DOHH2 (cell line): Measurements from ENCODE around the gene RAP1GAP.

Experiments used
- H3F3A ChIP-seq: fragments of 200-600 bp; sonication (generic), shearing (Covaris generic); 2 replicates; pipeline ENCODE4 v1.6.0; 2016; ENCODE audit warnings: antibody characterized with exemption, mild to moderate bottlenecking; ENCODE audit not compliant: control insufficient read depth, insufficient read depth
- H3K27ac ChIP-seq: fragments of 200-600 bp; sonication (generic); 2 replicates; pipeline ENCODE4 v1.5.1; 2014; ENCODE audit warnings: low read depth, mild to moderate bottlenecking, low read length, moderate library complexity
- H3K27me3 ChIP-seq: fragments of 200-600 bp; sonication (generic); 2 replicates; pipeline ENCODE4 v1.6.1; 2014; ENCODE audit warnings: mild to moderate bottlenecking, low read length, mixed read lengths; ENCODE audit not compliant: control insufficient read depth
- H3K36me3 ChIP-seq: fragments of 200-600 bp; sonication (generic); 2 replicates; pipeline ENCODE4 v1.6.1; 2014; ENCODE audit warnings: mild to moderate bottlenecking, low read length, moderate library complexity, mixed read lengths; ENCODE audit not compliant: control insufficient read depth
- H3K4me1 ChIP-seq: fragments of 200-600 bp; sonication (generic); 2 replicates; pipeline ENCODE4 v1.6.1; 2014; ENCODE audit warnings: mild to moderate bottlenecking, low read length, mixed read lengths; ENCODE audit not compliant: control insufficient read depth
- H3K4me2 ChIP-seq: fragments of 200-600 bp; sonication (generic); 2 replicates; pipeline ENCODE4 v1.6.0; 2014; ENCODE audit warnings: mild to moderate bottlenecking, low read length, moderate library complexity
- H3K4me3 ChIP-seq: fragments of 200-600 bp; sonication (generic); 2 replicates; pipeline ENCODE4 v1.5.1; 2014; ENCODE audit warnings: mild to moderate bottlenecking, low read length, mixed read lengths
- H3K79me2 ChIP-seq: fragments of 200-600 bp; sonication (generic); 2 replicates; pipeline ENCODE4 v1.6.1; 2014; ENCODE audit warnings: mild to moderate bottlenecking, low read length, mixed read lengths; ENCODE audit not compliant: control insufficient read depth
- H3K9me2 ChIP-seq: fragments of 200-600 bp; sonication (generic); replicated peaks from 2 replicates; pipeline ENCODE4 v1.6.1; 2014; ENCODE audit warnings: mild to moderate bottlenecking, low read length, mixed read lengths; ENCODE audit not compliant: control insufficient read depth
- H3K9me3 ChIP-seq: fragments of 200-600 bp; sonication (generic); 2 replicates; pipeline ENCODE4 v1.6.1; 2014; ENCODE audit warnings: antibody characterized with exemption, low read length, mixed read lengths; ENCODE audit not compliant: control insufficient read depth, insufficient read depth
- H4K20me1 ChIP-seq: fragments of 200-600 bp; sonication (generic); 2 replicates; pipeline ENCODE4 v1.6.0; 2014; ENCODE audit warnings: low read depth, mild to moderate bottlenecking, antibody characterized with exemption, low read length, moderate library complexity; ENCODE audit not compliant: control insufficient read depth, insufficient read depth
- EZH2phosphoT487 ChIP-seq: fragments of 200-600 bp; sonication (generic); IDR thresholded peaks from 2 replicates; pipeline ENCODE4 v1.6.1; 2017; ENCODE audit warnings: borderline replicate concordance, mild to moderate bottlenecking, antibody characterized with exemption, low read length, moderate library complexity, mixed read lengths
- TF ChIP-seq, protein P1 (sequence below): fragments of 200-600 bp; sonication (generic); IDR thresholded peaks from one replicate; pipeline ENCODE4 v1.5.1; 2014; ENCODE audit warnings: antibody characterized with exemption, mild to moderate bottlenecking, low read depth, low read length; ENCODE audit not compliant: poor library complexity, severe bottlenecking

RAP1GAP gene

DNA sequence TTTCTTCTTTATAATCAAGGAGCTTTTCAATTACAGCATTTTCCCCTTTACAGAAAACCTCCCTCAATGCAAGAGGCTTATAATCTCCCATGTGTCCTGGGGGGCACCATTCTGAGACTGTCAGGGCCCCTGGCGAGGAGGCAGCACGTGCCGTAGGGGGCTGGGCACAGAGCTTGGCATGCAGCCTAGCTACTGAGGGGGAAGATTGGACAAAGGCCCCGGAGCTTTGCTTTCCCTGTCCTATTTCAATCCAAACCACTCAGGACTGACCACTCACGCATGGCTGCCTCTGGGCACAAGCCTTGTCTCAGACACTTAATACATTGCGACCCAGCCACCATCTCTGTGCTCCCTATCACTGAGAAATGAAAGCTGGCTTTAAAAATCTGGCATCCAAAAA lies 2.8 kb upstream of the RAP1GAP start:
- Histone ChIP-seq H3K9me2 (no peaks in the 10 kb centered on the region), H3K36me3 (no peaks in the 10 kb centered on the region), H4K20me1 (no peaks in the 10 kb centered on the region), H3K9me3 (no peaks in the 10 kb centered on the region), H3K27ac (no peak overlapping the region), H3K79me2 (no peaks in the 10 kb centered on the region), H3K4me1 (no peaks in the 10 kb centered on the region), H3K4me2 (no peak overlapping the region), H3K4me3 (no peak overlapping the region), H3F3A (peaks cover 3% of the 10 kb centered on the region; the same call in 1 of the 2 replicates), H3K27me3 (peaks cover 39% of the 10 kb centered on the region)
- TF ChIP-seq EZH2phosphoT487: no peak
- TF ChIP-seq, protein P1, sequence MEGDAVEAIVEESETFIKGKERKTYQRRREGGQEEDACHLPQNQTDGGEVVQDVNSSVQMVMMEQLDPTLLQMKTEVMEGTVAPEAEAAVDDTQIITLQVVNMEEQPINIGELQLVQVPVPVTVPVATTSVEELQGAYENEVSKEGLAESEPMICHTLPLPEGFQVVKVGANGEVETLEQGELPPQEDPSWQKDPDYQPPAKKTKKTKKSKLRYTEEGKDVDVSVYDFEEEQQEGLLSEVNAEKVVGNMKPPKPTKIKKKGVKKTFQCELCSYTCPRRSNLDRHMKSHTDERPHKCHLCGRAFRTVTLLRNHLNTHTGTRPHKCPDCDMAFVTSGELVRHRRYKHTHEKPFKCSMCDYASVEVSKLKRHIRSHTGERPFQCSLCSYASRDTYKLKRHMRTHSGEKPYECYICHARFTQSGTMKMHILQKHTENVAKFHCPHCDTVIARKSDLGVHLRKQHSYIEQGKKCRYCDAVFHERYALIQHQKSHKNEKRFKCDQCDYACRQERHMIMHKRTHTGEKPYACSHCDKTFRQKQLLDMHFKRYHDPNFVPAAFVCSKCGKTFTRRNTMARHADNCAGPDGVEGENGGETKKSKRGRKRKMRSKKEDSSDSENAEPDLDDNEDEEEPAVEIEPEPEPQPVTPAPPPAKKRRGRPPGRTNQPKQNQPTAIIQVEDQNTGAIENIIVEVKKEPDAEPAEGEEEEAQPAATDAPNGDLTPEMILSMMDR: no peak

DNA sequence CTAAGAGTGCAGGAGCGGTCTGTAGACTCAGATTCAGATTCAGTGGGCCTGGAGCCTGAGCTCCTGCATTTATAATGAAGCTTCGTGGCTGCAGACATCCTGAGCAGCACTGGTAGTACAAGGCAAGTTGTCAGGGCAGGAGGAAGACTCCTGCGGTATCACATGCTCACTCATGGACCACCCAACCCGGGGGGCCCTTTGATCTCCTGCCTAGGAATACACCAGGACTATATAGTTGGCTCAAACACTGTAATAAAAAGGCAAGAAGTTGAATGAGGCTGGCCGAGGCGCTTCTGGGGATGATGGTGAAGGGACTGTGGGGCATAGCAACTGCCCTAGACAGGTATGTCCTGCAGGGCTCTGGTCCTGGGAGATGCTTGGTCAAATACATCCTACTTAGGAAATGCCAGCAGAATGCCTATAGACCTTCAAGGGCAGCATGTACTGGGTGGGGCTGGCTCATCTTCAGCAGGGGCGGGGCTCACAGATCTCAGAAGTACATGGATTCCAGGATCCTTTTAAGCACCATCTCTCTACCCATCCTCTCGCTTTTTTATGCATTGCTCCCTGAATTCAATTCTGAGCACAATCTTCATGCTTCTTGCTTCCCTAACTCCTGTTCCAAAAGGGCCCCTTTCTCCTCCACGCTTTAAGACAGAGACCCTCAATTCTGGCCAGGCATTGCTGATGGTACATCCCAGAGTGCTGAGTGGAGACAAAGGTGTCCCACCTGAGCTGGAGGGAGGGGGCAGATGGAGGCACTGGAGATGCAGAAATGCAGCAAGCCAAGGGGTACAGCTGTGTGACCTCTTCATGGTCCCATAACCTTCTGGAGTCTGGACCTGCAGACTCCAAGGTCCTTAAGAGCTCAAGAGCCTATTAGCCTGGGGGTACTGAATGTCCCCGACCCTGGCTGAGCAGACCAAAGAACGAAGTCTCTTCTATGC lies 2.1 kb upstream of the RAP1GAP start:
- Histone ChIP-seq H3K9me2 (no peaks in the 10 kb centered on the region), H3K4me3 (no peak overlapping the region), H4K20me1 (no peaks in the 10 kb centered on the region), H3K9me3 (no peaks in the 10 kb centered on the region), H3K79me2 (no peaks in the 10 kb centered on the region), H3K4me1 (no peaks in the 10 kb centered on the region), H3K36me3 (no peaks in the 10 kb centered on the region), H3K27ac (no peak overlapping the region), H3K27me3 (peaks cover 41% of the 10 kb centered on the region), H3F3A (peaks cover 3% of the 10 kb centered on the region; the same call in 1 of the 2 replicates), H3K4me2 (no peak overlapping the region)
- TF ChIP-seq, protein P1: no peak
- TF ChIP-seq EZH2phosphoT487: no peak

DNA sequence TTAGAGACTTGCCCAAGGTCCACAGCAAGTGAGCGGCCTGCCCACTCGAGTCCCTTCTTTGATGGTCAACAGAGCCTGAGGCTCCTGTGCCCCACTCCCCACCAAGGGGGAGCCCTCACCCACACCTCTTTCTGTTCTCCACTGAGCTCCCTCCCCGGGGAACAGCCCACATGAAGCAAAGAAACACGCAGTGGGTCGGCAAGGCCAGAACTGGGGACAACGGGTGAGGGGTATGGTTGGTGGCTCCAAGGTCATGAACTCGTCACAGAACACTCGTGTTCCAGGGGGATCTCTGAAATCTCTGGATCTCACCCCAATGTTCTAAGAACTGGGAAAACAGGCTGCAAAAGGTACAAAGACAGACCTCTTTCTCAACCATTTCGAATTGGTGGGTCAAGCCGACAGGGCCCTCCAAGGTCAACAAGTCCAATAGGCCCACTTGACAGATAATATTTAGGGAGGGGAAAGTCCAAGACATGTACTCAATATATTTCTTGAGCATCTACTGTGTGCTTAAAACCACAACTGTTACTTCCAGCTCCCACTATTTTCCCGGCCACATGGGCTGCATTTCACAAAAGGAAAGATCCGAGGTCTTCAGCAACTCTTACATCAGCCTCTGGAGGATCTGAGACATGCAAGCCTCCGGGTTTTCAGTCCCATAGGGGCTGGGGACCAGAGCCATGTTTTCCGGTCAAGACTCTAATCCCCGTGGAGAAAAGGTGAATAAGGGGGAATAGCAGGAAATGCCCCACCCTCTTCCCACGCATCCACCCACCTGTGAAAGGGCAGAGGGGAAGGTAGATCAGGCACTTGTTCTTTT lies 1.1 kb upstream of the RAP1GAP start:
- Histone ChIP-seq H3K27ac (no peak overlapping the region), H3K9me3 (no peaks in the 10 kb centered on the region), H3K4me3 (no peak overlapping the region), H3K79me2 (no peaks in the 10 kb centered on the region), H3K4me1 (no peaks in the 10 kb centered on the region), H3K9me2 (no peaks in the 10 kb centered on the region), H3F3A (peaks cover 2% of the 10 kb centered on the region; the same call in 1 of the 2 replicates), H4K20me1 (no peaks in the 10 kb centered on the region), H3K27me3 (peaks cover 45% of the 10 kb centered on the region), H3K4me2 (no peak overlapping the region), H3K36me3 (no peaks in the 10 kb centered on the region)
- TF ChIP-seq, protein P1: no peak
- TF ChIP-seq EZH2phosphoT487: no peak
